SK-N-SH (cell line): ENCODE data around the gene NTM.

Source experiments
- CTCF ChIP-seq: fragments of 200-600 bp; sonication (generic); IDR thresholded peaks from 2 replicates; pipeline ENCODE4 v1.6.1; 2017; ENCODE audit warnings: antibody characterized with exemption, mild to moderate bottlenecking, moderate library complexity
- EP300 ChIP-seq, 2 experiments: IDR thresholded peaks; 2 replicates each; pipeline versions ENCODE4 v1.4.0 to v1.6.1; 2012; ENCODE audit warnings: borderline replicate concordance in 1 of 2, low read depth in 1 of 2, low read length in 1 of 2
- EZH2phosphoT487 ChIP-seq: fragments of 200-600 bp; sonication (generic); IDR thresholded peaks from 2 replicates; pipeline ENCODE4 v1.6.1; 2017; ENCODE audit warnings: low read depth, mixed run types, mild to moderate bottlenecking, antibody characterized with exemption, moderate library complexity, borderline replicate concordance
- GABPA ChIP-seq: IDR thresholded peaks from 2 replicates; pipeline ENCODE4 v1.4.0; 2012; ENCODE audit warnings: low read depth, mild to moderate bottlenecking
- JUND ChIP-seq: IDR thresholded peaks from 2 replicates; pipeline ENCODE4 v1.4.0; 2012
- MXI1 ChIP-seq: IDR thresholded peaks from 2 replicates; pipeline ENCODE4 v1.6.1; 2012; ENCODE audit warnings: mild to moderate bottlenecking, low read depth, low read length, improper control_type of control experiment
- POLR2AphosphoS5 ChIP-seq: IDR thresholded peaks from 2 replicates; pipeline ENCODE4 v1.6.1; 2012; ENCODE audit warnings: low read depth, low read length
- RAD21 ChIP-seq: IDR thresholded peaks from 2 replicates; pipeline ENCODE4 v1.6.1; 2012; ENCODE audit warnings: mild to moderate bottlenecking, low read length
- REST ChIP-seq: IDR thresholded peaks from 2 replicates; pipeline ENCODE4 v1.6.1; 2012; ENCODE audit warnings: mild to moderate bottlenecking, low read depth, low read length, moderate library complexity
- TCF12 ChIP-seq: IDR thresholded peaks from 2 replicates; pipeline ENCODE4 v1.4.0; 2012

GRCh38 chr11:131877246-131877942 is 507.0 kb downstream of the NTM start:
- TF ChIP-seq EP300 (IDR thresholded peaks at IDR 0.05; ENCODE audit: borderline replicate concordance in 1 of 2, low read depth in 1 of 2, low read length in 1 of 2) = no peak
- no peak for TF ChIP-seq CTCF
- no peak for TF ChIP-seq RAD21
- no peak for TF ChIP-seq GABPA
- TF ChIP-seq REST = no peak
- TF ChIP-seq EZH2phosphoT487 = no peak
- no peak for TF ChIP-seq MXI1
- TF ChIP-seq JUND = no peak
- TF ChIP-seq TCF12 = no peak
- TF ChIP-seq POLR2AphosphoS5 = no peak
